ENCODE measurements around the gene NUMA1. TPM values are rescaled to one million over a fixed set of nuclear protein-coding genes. Genes with fewer than 3 reads are reported as not detected.

The NUMA1 gene
- polyA plus RNA-seq, 1 experiment, result 79.5 TPM

GRCh38 chr11:72078477-72078876 lies 1.9 kb downstream of the NUMA1 start:
- H3K9me3 ChIP-seq (ENCODE audit: control insufficient read depth, insufficient read depth, low read length), result no peaks in the 10 kb centered on the region; the same call in 1 of the 2 replicates
- CTCF ChIA-PET, result interaction anchor here (0.8 to 2.3 kb wide), 4 partner anchors 13 to 352 kb away, joined by 4 to 18 read pairs (median 10); no protein-coding TSS in a partner anchor
- no peaks in the 10 kb centered on the region for H3K27me3 ChIP-seq (ENCODE audit: control insufficient read depth, insufficient read depth, low read length)
- no peak for DNase-seq (ENCODE audit: low read depth, low spot score)
- TF ChIP-seq CTCF (IDR thresholded peaks at IDR 0.05; ENCODE audit: low read depth, low read length), result no peak
- H3K4me3 ChIP-seq (ENCODE audit: low read depth, low read length), result peak overlapping the region; percentile 73
- H3K27ac ChIP-seq (ENCODE audit: low read depth, low read length), result peak overlapping the region; percentile 57
- POLR2A ChIA-PET, result interaction anchor here (1.3 to 1.4 kb wide), 2 partner anchors 38 to 39 kb away, joined by 4 to 5 read pairs; no protein-coding TSS in a partner anchor

- CTCF ChIA-PET, result interaction anchor here (0.6 kb wide), 2 partner anchors 69 to 170 kb away, joined by 3 to 4 read pairs; no protein-coding TSS in a partner anchor
- H3K27me3 ChIP-seq (ENCODE audit: control insufficient read depth, insufficient read depth, low read length), result no peaks in the 10 kb centered on the region
- POLR2A ChIA-PET, result no interaction called here
- H3K9me3 ChIP-seq (ENCODE audit: control insufficient read depth, insufficient read depth, low read length), result no peaks in the 10 kb centered on the region; the same call in 1 of the 2 replicates
- no peak overlapping the region for H3K27ac ChIP-seq (ENCODE audit: low read depth, low read length)
- no peak overlapping the region for H3K4me3 ChIP-seq (ENCODE audit: low read depth, low read length)
- TF ChIP-seq CTCF (IDR thresholded peaks at IDR 0.05; ENCODE audit: low read depth, low read length), result no peak
- no peak for DNase-seq (ENCODE audit: low read depth, low spot score)
Measured at GRCh38 chr11:72075756-72076155, 4.6 kb downstream of the NUMA1 start.

GRCh38 chr11:72075109-72075508 lies 5.2 kb downstream of the NUMA1 start:
- ChIA-PET POLR2A (no interaction called here), CTCF (interaction anchor here (0.6 to 1.0 kb wide), 2 partner anchors 170 to 356 kb away, joined by 3 read pairs; no protein-coding TSS in a partner anchor)
- Histone ChIP-seq H3K9me3 (ENCODE audit: control insufficient read depth, insufficient read depth, low read length) (no peaks in the 10 kb centered on the region; the same call in 1 of the 2 replicates), H3K27me3 (ENCODE audit: control insufficient read depth, insufficient read depth, low read length) (no peaks in the 10 kb centered on the region), H3K4me3 (ENCODE audit: low read depth, low read length) (no peak overlapping the region), H3K27ac (ENCODE audit: low read depth, low read length) (no peak overlapping the region)
- TF ChIP-seq CTCF (IDR thresholded peaks at IDR 0.05; ENCODE audit: low read depth, low read length), result peak; percentile 18; the same call in 1 of the 2 replicates
- DNase-seq (ENCODE audit: low read depth, low spot score), result no peak

GRCh38 chr11:72072348-72072747 lies 8.0 kb downstream of the NUMA1 start:
- ChIA-PET POLR2A (interaction anchor here (0.5 to 1.0 kb wide), 3 partner anchors 31 to 42 kb away, joined by 3 to 6 read pairs (median 3); no protein-coding TSS in a partner anchor), CTCF (interaction anchor here (0.6 to 0.8 kb wide), 3 partner anchors 15 to 261 kb away, joined by 3 to 4 read pairs (median 3); no protein-coding TSS in a partner anchor)
- H3K27ac ChIP-seq (ENCODE audit: low read depth, low read length), result peak overlapping the region; percentile 84
- H3K9me3 ChIP-seq (ENCODE audit: control insufficient read depth, insufficient read depth, low read length), result no peaks in the 10 kb centered on the region
- TF ChIP-seq CTCF (IDR thresholded peaks at IDR 0.05; ENCODE audit: low read depth, low read length), result no peak
- H3K4me3 ChIP-seq (ENCODE audit: low read depth, low read length), result no peak overlapping the region
- H3K27me3 ChIP-seq (ENCODE audit: control insufficient read depth, insufficient read depth, low read length), result no peaks in the 10 kb centered on the region
- peak; percentile 42 for DNase-seq (ENCODE audit: low read depth, low spot score)

GRCh38 chr11:72070491-72070890 lies 9.9 kb downstream of the NUMA1 start:
- ChIA-PET CTCF (no interaction called here), POLR2A (interaction anchor here (0.7 kb wide), 1 partner anchor 30 kb away, joined by 3 read pairs; no protein-coding TSS in a partner anchor)

More at GRCh38 chr11:72070491-72070890, 9.9 kb downstream of the NUMA1 start:
- H3K4me3 ChIP-seq (ENCODE audit: low read depth, low read length), result no peak overlapping the region
- no peaks in the 10 kb centered on the region for H3K27me3 ChIP-seq (ENCODE audit: control insufficient read depth, insufficient read depth, low read length)
- peak overlapping the region; percentile 62 for H3K27ac ChIP-seq (ENCODE audit: low read depth, low read length)
- no peak for DNase-seq (ENCODE audit: low read depth, low spot score)
- no peak for TF ChIP-seq CTCF (IDR thresholded peaks at IDR 0.05; ENCODE audit: low read depth, low read length)
- H3K9me3 ChIP-seq (ENCODE audit: control insufficient read depth, insufficient read depth, low read length), result no peaks in the 10 kb centered on the region

All from AG04450 (cell line).